Measurements from ENCODE around the gene DCAF17. TPM values are rescaled to one million over a fixed set of nuclear protein-coding genes. Genes with fewer than 3 reads are reported as not detected.

Gene DCAF17
- total RNA-seq, 1 donor from 2014 or later = 22.4 TPM

DNA sequence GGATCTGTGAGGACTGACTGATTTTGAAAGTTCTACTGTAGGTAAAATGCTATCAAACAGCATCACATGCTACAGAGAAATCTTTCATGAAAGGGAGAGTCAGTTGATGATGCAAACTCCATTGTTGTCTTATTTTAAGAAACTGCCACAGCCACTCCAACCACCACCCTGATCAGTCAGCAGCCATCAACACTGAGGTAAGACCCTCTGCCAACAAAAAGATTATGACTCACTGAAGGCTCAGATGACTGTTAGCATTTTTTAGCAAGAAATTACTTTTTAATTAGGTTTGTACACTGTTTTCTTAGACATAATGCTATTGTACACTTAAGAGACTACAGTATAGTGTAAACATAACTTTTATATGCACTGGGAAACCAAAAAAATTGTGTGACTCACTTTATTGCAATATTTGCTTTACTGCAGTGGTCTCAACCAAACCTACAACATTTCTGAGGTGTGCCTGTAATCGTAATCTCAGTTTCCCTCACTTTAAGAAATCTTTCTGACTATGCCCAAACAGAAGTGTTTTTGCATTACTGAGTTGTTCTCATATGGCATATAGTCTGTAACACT lies 43.0 kb upstream of the DCAF17 start:
- H3K27me3 Mint-ChIP-seq (ENCODE audit: low read depth) = no peaks in the 10 kb centered on the region
- no peak for DNase-seq (ENCODE audit: low read depth, low spot score)
- H3K4me1 Mint-ChIP-seq = no peaks in the 10 kb centered on the region
- no peaks in the 10 kb centered on the region for H3K9me3 Mint-ChIP-seq
- H3K4me3 Mint-ChIP-seq = no peak overlapping the region
- TF ChIP-seq, protein P1, sequence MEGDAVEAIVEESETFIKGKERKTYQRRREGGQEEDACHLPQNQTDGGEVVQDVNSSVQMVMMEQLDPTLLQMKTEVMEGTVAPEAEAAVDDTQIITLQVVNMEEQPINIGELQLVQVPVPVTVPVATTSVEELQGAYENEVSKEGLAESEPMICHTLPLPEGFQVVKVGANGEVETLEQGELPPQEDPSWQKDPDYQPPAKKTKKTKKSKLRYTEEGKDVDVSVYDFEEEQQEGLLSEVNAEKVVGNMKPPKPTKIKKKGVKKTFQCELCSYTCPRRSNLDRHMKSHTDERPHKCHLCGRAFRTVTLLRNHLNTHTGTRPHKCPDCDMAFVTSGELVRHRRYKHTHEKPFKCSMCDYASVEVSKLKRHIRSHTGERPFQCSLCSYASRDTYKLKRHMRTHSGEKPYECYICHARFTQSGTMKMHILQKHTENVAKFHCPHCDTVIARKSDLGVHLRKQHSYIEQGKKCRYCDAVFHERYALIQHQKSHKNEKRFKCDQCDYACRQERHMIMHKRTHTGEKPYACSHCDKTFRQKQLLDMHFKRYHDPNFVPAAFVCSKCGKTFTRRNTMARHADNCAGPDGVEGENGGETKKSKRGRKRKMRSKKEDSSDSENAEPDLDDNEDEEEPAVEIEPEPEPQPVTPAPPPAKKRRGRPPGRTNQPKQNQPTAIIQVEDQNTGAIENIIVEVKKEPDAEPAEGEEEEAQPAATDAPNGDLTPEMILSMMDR (conservative IDR thresholded peaks at IDR 0.05) = no peak
- peaks cover 3% of the 10 kb centered on the region for H3K36me3 Mint-ChIP-seq (ENCODE audit: low read depth)
- H3K27ac Mint-ChIP-seq (ENCODE audit: unreplicated experiment) = no peak overlapping the region

DNA sequence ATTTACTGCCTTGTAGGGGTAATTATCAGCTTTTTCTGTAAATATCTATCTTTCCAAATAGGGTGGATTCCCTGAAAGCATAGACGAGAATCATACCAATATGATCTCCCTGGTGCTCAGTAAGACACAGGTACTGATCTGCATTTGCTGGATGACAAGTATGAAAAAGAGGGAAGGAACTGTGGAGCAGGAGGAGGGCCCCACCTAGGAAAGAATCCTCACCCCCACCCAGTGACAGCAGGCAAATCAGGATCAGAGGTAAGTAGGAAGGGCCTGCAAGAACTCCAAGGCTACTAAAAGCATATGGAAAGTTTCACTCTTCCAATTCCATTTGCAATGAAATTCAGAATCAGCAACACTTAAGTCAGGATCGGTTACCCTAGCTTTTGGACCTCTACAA lies 42.5 kb upstream of the DCAF17 start:
- Mint-ChIP-seq H3K4me1 (no peaks in the 10 kb centered on the region), H3K4me3 (no peak overlapping the region), H3K36me3 (ENCODE audit: low read depth) (peaks cover 3% of the 10 kb centered on the region), H3K27me3 (ENCODE audit: low read depth) (no peaks in the 10 kb centered on the region), H3K27ac (ENCODE audit: unreplicated experiment) (no peak overlapping the region), H3K9me3 (no peaks in the 10 kb centered on the region)
- TF ChIP-seq, protein P1 (conservative IDR thresholded peaks at IDR 0.05) = no peak
- DNase-seq (ENCODE audit: low read depth, low spot score) = no peak

DNA sequence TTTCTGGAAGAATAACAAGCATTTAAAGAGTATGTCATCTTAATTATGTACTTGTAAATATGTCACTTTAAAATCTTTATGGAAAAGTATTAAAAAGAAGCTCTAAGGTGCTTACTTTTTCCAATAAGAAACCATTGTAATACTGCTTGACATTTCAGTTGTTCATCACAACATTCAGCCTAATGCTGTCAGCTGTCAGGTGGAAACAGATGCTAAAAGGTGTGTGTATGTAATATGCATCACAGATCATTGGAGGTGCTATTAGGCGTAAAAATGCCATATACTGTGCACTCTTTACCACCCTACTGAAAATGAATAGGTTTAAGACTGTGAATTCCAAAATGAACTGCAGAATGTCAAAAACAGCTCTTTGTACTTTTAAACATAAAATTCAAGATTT lies 40.5 kb upstream of the DCAF17 start:
- no peak overlapping the region for H3K4me3 Mint-ChIP-seq
- H3K9me3 Mint-ChIP-seq = peaks cover 5% of the 10 kb centered on the region
- no peaks in the 10 kb centered on the region for H3K4me1 Mint-ChIP-seq
- no peaks in the 10 kb centered on the region for H3K27me3 Mint-ChIP-seq (ENCODE audit: low read depth)
- no peak overlapping the region for H3K27ac Mint-ChIP-seq (ENCODE audit: unreplicated experiment)
- peaks cover 7% of the 10 kb centered on the region for H3K36me3 Mint-ChIP-seq (ENCODE audit: low read depth)
- no peak for DNase-seq (ENCODE audit: low read depth, low spot score)
- TF ChIP-seq, protein P1 (conservative IDR thresholded peaks at IDR 0.05) = no peak

DNA sequence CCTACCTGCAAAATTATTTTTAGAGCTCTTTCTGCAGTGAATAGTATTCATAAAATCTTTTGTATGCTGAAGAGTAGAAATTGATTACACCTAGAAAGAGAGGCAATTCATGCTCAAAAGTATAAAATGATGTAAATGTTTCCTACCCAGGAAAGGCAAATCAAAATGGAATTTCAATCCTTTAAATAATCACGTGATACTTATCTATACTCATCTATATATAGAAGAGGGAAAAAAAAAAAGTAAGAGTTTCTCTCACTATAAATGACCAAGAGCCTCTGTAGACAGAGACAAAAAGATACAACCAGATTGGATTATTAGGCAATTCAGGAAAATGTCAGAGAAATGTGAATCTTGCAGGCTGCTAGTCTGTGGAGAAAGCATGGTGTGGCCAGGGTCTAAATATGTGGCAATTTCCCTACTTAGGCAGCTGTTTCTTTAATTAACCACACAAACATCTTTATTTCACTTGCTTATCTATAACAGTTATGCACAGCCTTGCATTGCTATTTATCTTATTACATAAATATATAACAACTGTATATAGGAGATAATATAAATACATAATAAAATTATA lies 39.8 kb upstream of the DCAF17 start:
- no peaks in the 10 kb centered on the region for H3K27me3 Mint-ChIP-seq (ENCODE audit: low read depth)
- peaks cover 5% of the 10 kb centered on the region for H3K9me3 Mint-ChIP-seq
- H3K36me3 Mint-ChIP-seq (ENCODE audit: low read depth) = peaks cover 7% of the 10 kb centered on the region
- no peaks in the 10 kb centered on the region for H3K4me1 Mint-ChIP-seq
- no peak overlapping the region for H3K27ac Mint-ChIP-seq (ENCODE audit: unreplicated experiment)
- TF ChIP-seq, protein P1 (conservative IDR thresholded peaks at IDR 0.05) = no peak
- no peak overlapping the region for H3K4me3 Mint-ChIP-seq
- no peak for DNase-seq (ENCODE audit: low read depth, low spot score)

DNA sequence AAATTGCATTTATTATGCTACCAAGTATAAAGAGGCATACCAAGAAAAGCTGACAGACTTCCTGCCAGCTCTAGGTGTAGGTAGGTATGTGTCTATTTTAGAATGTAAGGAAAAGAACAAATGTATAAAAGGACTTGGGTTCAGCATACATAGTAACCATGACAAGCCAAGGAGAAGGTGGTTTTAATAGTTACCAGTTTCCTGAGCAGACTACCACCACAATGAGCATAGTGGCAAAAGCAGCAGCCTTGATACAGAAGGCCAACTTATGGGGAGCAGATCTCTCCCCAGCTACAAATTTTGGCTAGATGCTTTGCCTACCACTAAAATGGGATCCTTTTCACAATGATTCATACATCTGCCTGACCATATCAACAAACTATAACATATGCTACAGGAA lies 34.7 kb upstream of the DCAF17 start:
- DNase-seq (ENCODE audit: low read depth, low spot score) = no peak
- H3K27ac Mint-ChIP-seq (ENCODE audit: unreplicated experiment) = no peak overlapping the region
- TF ChIP-seq, protein P1 (conservative IDR thresholded peaks at IDR 0.05) = no peak
- H3K4me3 Mint-ChIP-seq = no peak overlapping the region
- H3K9me3 Mint-ChIP-seq = peaks cover 12% of the 10 kb centered on the region
- H3K27me3 Mint-ChIP-seq (ENCODE audit: low read depth) = no peaks in the 10 kb centered on the region
- H3K36me3 Mint-ChIP-seq (ENCODE audit: low read depth) = peaks cover 20% of the 10 kb centered on the region
- H3K4me1 Mint-ChIP-seq = no peaks in the 10 kb centered on the region

Data from neural crest cell (in vitro differentiated cells).